HG03175 (cell line): ENCODE data around the gene TMBIM1.

Experiments used
- ATAC-seq: cut with Tn5 transposase; IDR thresholded peaks from one replicate; pipeline ENCODE4 v1.9.1; 2021; ENCODE audit warnings: mild to moderate bottlenecking, moderate library complexity; ENCODE audit not compliant: unreplicated experiment

Gene TMBIM1

DNA sequence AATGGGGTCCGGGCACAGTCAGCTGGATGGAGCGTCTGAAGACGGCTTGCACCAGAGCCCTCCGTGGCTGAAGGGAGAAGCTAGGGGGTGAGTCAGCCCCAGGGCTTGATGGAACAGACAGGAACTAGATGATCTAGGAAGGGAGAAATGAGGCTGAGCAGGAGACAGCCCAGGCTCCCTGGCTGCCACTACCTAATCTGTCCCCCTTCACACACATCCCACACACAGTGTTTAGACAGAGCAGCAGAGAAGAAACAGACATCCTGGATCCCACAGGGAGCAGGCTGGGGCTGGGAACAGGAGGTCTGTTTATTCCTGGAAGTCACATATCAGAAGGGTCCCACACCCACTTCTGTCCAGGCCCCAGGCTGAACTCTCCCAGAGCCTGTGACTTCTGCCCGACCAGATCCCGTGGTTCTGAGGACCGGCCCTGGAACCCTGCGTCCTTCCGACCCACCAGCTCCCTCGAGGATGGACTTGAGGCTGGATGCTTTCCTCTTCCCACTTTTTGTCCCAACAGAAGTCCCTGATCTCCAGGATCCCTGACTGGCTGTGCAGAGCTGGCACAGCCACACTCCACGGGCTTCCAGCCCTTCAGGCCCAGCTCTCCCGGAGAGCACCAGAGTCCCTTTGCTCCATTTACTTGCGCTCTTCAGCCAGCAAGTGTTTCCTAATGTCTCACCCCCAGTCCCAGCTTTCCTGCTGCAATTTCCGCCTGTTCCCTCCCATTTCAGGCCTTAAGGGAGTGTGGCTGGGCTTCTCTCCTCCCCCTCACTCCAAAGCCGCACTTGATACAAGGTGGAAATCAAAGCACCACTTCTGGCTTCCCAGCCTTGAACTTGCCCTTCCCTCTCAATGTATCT is 33.0 kb downstream of the TMBIM1 start:
- ATAC-seq, result no peak

DNA sequence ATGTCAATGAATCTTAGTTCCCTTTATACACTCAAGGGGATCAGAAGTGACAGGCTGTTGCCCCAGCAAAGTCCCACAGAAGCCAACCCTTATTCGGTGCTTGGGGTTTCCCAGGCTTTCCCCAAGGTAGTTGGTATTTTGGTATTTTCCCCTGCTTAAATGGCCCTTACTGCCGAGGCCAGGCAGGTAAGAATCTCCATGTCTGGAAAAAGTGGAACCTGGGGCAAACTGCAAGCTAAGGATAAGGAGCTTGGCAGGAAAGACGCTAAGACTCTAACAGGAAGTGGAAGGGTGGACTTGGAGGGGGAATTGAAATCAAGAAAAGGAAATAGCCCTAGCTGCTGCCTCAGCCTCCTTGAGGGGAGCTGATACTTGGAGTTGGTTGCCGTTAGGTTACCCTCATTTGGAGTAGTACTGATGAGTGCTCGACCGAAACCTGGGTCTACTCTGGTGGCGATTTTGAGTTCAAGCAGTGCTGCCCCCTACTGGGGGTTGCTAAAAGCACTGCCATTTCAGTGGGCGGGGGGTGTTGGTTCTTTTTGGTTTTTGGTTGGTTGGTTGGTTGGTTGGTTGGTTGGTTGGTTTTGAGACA is 34.8 kb downstream of the TMBIM1 start:
- peak; percentile 86 for ATAC-seq

DNA sequence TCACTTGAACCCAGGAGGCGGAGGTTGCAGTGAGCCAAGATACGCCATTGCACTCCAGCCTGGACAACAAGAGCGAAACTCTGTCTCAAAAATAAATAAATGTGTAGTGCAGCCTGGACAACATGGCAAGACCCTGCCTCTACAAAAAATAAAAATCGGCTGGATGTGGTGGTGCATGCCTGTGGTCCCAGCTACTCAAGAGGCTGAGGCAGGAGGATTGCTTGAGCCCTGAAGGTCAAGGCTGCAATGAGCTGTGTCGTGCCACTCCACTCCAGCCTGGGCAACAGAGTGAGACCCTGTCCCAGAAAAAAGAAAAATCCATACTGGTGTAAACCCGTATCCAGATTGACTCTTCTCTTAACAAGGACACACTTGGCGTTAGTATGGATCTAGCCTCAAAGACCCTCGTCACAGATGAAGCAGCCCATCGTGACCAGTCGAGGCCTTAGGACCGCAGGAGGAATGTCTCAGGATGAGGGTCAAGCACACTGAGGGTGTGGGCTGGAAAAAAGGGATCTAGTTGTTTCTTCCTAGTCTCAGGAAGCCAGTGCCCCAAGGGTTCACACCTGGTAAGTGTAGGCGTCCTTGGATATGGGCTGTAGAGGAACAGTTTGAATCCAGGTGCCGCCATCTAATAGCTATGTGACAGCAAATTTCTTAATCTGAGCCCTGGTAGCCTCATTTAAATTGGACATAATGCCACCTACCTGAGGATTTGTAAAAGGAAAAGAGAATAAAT is 35.5 kb downstream of the TMBIM1 start:
- ATAC-seq, result no peak

DNA sequence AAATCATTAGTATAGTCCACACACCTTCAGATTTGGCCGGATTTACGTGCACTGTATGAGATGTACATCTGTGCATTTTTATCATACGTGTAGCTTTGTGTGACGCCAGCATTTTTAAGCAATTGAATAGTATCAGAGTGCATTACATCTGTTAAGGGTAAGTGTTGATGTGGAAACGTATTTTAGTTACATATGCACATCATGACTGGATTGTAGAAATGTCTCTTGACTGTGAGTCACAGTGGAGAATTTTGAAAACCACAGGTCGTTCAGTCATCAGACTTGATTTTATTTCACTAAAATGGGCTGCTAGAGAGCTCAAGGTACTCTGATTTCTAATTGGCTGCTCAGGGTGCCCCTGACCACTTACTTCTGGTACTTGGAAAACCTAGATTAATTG is 36.9 kb downstream of the TMBIM1 start:
- ATAC-seq, result no peak

DNA sequence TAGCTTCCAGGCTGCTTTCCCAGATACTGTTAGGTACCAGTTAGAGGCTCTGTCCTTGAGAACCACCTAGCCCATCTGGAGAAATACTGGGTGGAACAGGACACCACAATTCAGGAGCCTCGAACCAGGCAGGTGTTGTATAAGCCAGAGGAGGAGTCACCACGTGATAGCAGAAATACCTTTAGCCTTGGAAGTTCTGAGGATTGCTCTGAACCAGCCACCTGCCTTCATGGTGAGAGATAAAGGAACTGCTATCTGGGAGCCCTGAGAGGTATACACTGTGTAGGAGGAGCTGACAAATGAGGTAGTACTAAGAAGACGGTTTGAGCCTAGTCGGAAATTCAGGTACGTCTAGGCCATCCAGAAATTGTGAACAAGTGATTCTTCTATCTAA is 39.1 kb downstream of the TMBIM1 start:
- ATAC-seq, result no peak

DNA sequence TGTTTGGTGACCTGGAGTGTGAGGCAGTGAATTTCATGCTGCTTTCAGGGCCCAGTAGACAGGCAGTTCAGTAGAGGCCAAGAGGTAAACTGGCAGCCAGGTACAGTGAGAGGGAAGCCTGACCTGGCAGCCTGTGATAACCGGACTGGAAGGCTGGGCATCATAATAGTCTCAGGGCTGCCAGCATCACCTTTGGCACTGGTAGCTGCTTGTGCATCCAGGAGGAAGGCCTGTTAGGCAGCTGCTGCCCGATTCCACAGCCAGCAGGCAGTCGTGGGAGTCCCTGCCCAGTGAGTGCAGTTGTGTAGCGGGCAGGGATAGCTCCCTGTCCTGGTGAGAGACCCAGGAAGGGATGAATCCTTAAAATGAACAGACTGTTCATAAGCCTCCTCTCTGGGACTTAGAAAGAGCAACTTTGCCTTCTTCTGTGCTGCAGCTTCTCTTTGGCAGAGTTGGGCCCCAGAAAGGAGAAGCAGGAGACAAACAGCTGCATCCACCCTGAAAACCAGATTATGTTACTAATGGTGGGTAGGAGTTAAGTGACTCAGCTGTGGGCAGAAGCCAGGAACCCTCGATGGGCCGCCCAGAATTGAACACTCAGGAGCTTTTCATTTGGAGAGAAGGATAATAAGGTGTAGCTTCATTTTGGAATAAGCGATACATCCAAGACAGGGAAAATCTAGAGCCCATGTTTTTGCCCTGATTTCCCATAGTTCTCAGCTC is 39.6 kb downstream of the TMBIM1 start:
- ATAC-seq, result no peak

DNA sequence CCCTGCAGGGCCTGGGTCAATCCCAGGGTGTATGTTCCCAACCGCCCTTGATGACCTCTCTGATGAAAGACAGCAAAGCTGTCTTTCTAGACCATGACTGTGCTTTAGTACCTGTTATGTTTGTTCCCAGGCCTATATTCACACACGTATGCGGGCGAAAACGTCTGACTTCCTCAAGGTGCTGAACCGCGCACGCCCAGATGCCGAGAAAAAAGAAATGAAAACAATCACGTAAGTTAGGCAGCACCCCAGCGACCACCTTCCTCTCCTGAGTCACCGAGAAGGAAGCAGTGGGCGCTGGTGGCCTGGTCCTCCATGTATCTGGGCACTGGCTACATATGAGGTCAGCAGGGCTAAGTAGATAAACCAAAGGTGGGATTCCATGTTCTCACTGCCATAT is 42.6 kb downstream of the TMBIM1 start:
- no peak for ATAC-seq

DNA sequence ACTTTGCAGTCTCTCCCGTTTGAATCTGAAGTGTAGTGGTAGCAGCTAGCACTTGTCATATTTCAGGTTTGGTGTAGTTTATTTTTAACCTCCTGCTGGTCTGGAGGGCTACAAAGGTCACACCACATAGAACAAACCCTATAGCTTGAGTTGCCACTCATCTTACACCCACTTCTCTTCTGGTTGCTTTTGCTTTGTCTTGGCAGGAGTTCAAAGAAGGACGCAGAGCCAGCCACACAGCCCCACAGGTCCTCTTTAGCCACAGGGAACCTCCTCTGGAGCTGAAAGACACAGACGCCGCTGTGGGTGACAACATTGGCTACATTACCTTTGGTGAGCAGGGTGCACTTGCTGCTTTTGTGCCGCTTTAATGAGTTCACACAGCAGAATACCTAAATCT is 47.1 kb downstream of the TMBIM1 start:
- no peak for ATAC-seq

DNA sequence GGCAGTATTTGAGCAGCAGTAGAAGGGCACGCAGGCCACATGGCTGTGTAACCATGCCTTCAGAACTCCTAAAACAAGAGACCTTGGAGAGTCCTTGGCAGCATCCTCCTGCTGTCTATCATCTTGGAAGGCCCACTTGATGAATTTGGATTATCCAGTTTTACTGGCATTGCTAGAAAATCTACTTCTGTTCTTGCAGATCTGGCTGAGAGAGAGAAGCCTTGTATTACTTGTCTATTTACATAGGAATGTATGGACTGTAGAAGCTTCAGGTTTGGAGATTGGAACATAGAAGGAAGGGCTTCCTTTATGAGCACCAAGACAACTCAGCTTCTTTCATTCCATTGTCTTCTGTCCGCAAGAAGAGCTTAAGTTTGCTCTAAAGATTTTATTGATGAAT is 47.6 kb downstream of the TMBIM1 start:
- ATAC-seq, result no peak

DNA sequence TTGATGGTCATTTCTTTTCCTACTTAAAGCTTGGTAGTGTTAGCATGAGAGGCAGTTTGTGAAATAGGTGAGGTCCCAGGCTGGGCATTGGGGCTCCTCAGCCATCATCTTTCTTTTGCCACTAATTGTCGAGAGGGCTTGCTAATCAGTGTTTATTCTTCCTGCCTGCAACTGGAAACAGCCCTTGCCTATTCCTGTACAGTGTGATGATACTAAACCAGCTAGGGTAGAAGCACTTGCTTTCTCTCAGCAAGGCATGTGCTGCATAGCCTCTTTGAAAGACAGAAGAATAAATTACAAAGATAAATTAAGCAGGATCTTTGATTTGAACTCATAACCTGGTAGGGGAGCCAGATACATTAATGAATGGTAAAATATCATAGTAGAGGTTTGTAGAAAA is 48.1 kb downstream of the TMBIM1 start:
- no peak for ATAC-seq

DNA sequence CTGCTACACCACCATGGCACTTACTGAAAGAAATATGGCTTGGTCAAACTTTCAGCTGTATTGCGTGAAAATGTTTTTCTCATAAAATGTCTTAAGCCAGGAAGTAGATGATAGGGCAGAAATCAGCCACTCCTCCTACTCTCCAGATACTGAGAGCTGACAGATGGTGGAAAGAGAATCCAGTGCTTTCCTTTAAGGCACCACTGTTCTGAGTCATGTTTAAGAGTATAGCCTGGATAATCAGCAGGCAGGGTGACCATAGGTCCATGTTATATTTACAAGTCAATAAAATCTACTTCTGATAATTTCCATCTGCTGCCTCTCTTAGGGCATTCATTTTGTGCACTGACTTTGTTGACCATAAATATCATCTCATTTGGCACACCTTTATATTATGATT is 53.4 kb downstream of the TMBIM1 start:
- ATAC-seq, result no peak

DNA sequence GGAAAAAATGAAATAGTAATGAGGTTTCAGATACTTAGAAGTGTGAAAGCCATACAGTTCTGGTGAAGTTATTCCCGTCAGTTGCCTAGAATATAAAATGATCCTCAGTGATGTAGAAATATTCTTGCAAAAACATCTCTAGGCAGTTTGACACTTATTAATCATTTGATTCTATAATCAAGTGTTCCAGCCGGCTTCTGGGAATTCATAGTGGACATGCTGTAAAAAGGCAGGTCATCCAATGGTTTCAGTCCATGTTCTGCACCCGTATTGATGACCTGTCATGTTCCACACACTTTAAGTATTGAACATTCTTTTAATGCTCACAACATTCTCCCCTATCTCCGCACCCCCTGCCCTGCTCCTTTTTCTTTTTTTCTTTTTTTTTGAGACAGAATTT is 55.5 kb downstream of the TMBIM1 start:
- ATAC-seq, result no peak

DNA sequence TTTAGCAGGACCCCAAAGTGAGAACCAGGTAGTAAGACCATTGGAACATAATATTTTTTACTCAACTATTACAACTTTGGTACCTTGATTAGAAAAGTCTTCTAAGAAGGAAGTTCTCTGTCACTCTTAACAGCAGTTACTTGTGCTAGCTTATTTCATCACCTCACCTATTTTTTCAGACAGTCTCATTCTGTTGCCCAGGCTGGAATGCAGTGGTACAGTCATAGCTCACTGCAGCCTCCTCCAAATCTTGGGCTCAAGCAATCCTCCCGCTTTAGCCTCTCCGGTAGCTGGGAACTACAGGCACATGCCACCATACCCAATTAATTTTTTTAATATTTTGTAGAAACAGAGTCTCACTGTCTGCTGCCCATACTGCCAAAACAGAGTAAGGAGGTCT is 57.3 kb downstream of the TMBIM1 start:
- ATAC-seq, result no peak

DNA sequence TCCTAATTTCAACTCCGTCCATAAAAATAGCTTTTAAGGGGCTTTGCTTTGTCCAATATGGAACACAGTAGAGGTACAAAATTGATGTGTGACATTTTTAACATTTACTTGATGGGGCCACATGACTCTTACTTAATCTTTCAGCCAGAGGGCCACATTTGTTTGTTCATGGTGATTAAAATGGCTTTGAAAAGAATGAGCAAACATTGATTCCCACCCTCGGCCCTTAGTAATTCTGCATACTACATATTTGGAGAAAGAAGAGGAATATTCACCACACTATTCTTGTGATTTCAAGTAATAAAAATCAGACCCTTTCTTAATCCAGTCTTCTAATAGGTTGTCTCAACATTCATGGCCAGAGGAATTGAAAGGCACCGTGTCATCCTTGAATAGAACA is 57.8 kb downstream of the TMBIM1 start:
- no peak for ATAC-seq

DNA sequence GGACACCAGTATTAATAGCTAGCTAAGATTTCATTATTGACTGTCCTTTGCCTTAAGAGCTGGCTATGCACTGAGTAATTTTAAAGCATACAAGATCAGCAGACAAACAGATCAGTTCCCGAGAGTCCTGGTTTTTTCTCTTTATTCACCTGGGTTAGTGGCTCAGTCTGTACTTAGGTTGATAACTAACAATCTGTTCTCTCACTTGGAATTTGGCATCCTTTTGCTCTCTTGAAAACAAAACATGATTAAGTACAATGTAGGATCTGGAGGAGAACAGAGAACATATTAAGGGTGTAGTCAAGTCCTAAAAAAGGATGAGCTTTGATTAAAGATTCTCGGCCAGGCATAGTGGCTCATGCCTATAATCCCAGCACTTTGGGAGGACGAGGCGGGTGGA is 58.8 kb downstream of the TMBIM1 start:
- no peak for ATAC-seq

DNA sequence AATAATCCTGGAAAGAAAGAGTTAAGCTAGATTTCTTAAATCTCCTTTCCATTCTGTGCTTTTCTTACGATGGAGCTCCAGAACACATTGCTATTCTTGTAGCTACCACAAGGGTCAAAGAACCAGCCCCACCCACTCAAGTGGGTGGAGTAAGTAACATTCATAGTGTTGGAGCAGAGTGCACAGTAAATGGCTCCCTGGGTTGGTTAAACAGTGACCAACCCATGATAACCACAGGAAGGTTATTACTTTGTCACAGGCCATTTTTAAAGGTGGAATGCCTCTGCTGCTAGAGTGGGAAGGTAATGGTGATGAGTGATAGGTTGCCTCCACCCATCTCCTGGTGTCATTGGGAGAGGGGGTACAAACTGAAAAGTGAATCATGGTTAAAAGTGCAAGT is 61.4 kb downstream of the TMBIM1 start:
- peak; percentile 84 for ATAC-seq

DNA sequence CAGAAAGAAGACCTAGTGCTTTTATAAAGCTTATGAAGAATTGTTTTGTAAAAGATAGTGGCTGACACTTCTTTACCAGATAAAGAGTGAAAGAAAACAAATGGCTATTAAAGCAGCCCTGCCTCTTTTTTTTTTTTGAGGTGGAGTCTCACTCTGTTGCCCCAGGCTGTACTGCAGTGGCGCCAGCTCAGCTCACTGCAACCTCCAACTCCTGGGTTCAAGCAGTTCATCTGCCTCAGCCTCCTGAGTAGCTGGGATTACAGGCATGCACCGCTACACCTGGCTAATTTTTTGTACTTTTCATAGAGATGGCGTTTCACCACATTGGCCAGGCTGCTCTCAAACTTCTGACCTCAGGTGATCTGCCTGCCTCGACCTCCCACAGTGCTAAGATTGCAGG is 62.5 kb downstream of the TMBIM1 start:
- no peak for ATAC-seq

DNA sequence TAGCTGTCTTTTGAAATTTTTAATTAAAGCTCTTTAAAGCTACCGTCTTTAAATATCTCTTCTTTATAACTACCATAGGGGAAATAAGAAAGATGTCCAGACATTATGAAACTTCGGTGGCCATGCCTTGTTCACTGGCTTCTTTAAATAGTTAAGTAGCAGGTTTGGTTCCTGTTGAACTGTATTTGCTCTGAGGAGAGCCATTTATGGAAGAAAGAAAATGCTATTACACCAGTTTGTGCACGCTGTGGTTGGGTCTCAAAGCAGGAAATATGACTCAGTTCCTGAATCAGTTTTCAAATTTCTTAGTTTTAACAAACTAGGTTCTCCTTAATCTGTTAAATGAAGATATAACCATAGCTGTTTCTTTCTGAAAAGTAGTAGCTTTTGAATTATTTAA is 63.1 kb downstream of the TMBIM1 start:
- ATAC-seq, result peak; percentile 88

DNA sequence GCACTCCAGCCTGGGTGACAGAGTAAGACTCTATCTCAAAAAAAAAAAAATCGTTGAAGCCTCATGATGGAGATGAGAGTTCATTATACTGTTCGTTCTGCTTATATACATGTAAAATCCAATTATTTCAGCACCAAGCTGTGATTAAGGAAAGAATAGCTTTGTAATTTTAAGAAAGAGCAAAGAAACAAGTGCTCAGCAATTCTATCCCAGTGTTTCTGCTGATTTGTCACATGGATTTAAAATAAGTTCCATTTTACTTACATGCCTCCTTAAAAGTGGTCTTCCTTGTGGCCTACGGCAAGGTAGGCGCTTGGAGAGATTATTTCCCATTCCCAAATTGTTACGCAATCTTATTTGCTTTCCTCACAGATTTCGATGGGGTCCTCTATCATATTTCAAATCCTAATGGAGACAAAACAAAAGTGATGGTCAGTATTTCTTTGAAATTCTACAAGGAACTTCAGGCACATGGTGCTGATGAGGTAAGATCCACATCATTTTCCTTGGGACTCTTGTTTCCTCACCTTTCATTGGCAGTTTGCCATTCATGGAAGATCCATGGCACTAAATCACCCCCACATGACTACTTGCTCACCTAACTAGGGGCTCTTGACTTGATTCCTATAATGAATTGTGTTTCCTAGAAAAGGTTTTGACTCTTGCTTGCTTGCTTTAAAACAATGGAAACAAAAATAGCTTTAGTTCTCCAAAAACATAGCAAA is 63.8 kb downstream of the TMBIM1 start:
- no peak for ATAC-seq

DNA sequence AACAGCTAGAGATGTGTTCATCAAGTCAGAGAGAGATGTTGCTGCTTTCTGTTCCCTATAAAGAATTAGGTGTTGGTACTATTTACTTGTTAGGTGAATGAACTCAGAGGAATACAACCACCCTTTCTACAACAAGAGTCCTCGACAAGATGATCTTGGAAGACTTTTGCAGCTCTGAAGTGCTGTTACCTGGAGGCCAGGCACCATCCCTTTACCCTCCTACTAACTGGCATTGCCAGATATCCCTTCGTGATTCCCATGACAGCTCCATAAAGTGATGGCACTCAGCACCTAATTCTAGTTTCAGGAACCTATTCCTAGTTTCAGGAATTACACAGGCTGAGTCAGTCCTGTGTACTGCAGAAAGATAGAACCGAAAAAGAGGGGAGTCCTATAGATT is 65.4 kb downstream of the TMBIM1 start:
- ATAC-seq, result no peak
